GM18520 (cell line): Measurements from ENCODE around the gene REEP5.
A peak's percentile ranks its signal among the peaks of the same experiment; 100 is the strongest.
"Not testable (repeated sequence)": the region's sequence is repeated elsewhere in the genome, so short reads cannot be mapped to it uniquely, and the experiment has no call there.

Experiments
- ATAC-seq: cut with Tn5 transposase; IDR thresholded peaks from one replicate; pipeline ENCODE4 v1.9.1; 2021; ENCODE audit not compliant: unreplicated experiment

The REEP5 gene

GRCh38 chr5:112921833-112922817 is at the start of gene REEP5:
TSS of gene REEP5 (minus strand) at chr5:112922227. CDS start at chr5:112922190, 37 bp downstream.
- peak; percentile 59 for ATAC-seq

DNA sequence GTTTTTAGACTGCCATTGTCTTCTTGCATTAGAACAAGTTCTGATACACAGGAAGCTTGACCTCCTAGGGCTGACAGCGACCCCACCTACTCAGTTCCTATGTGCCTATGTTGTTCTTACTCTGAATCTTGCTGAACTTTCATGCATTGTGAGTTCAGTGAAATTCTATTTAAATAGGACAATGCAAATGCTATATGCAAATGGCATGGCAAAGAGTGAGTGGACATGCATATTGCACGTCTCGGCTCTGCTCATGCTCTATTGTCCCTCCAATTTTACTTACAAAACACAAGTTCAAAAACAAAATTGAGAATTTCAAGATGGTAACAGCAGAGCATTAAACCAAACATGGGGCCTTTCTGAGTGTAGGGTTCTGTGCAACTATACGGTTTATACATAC is 49.2 kb upstream of the REEP5 start:
- ATAC-seq = no peak

DNA sequence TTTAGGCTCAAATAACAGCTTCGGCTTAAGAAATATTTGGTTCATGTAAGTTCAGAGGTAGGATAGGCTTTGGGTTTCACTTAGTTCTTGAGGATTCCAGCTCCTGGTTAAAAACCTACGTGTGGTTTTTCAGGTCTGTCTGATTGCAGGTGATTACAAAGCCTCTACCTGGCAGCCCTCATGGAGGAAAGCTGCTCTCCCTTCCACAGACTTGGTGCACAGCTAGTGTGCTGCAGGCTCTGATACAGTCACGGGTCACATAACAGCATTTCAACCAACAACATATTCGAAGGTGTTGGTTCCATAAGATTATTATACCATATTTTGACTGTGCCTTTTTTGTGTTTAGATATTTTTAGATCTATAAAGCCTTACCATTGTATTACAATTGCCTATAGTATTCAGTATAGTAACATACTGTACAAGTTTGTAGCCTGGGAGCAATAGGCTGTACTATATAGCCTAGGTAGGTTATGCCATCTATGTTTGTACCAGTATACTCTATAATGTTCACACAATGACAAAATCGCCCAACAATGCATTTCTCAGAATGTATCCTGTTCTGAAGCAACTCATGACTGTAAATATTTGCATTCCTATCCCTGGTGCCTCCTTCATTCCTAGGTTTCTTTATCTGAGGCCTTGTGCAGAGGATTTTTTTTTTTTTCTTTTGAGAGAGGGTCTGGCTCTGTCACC is 46.5 kb upstream of the REEP5 start:
- no peak for ATAC-seq

DNA sequence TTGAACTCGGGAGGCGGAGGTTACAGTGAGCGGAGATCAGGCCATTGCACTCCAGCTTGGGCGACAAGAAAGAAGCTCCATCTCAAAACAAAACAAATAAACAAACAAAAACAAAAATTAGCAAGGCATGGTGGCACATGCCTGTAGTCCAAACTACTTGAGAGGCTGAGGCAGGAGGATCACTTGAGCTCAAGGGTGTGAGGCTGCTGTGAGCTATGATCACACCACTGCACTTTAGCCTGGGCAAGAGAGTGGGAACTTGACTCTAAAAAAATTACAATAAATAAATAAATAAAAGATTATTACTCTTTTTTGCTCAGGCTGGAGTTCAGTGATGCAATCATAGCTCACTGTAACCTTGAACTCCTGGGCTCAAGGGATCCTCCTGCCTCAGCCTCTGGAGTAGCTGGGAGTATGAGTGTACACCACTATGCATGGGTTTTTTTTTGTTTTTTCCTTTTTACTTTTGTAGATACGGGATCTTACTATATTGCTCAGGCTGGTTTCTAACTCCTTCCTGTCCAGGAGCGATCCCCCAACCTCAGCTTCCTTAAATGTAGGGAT is 45.6 kb upstream of the REEP5 start:
- no peak for ATAC-seq

DNA sequence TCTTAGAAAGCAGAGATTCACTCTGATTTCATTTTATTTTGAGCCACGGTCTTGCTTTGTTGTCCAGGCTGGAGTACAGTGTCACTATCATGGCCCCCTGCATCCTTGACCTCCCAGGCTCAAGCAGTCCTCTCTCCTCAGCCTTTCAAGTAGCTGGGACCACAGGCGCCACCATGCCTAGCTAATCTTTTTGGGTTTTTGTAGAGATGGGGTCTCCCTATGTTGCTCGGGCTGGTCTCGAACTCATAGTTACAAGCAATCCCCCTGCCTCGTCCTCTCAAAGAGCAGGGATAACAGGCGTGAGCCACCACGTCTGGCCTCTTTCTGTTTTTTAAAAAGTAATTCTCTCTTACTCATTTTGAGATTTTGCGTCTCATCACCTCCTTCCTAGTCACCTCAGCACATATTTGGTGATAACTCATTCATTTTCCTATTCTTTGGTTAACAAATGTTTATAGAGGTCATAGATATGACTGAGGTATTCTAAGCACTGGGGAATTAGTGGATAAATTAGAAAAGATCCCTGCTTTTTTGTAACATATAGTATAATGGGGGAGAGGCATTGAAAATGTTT is 43.8 kb upstream of the REEP5 start:
- ATAC-seq = no peak

DNA sequence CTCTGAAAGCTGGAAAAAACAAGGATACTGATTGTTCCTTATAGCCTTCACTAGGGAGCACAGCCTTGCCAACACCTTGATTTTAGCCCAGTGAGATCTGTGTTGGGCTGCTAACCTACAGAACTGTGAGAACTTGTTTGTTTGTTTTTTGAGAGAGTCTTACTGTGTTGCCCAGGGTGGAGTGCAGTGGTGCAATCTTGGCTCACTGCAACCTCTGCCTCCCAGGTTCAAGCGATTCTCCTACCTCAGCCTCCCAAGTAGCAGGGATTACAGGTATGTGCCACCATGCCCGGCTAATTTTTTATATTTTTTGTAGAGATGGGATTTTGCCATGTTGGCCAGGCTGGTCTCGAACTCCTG is 41.3 kb upstream of the REEP5 start:
- not testable (repeated sequence) for ATAC-seq

DNA sequence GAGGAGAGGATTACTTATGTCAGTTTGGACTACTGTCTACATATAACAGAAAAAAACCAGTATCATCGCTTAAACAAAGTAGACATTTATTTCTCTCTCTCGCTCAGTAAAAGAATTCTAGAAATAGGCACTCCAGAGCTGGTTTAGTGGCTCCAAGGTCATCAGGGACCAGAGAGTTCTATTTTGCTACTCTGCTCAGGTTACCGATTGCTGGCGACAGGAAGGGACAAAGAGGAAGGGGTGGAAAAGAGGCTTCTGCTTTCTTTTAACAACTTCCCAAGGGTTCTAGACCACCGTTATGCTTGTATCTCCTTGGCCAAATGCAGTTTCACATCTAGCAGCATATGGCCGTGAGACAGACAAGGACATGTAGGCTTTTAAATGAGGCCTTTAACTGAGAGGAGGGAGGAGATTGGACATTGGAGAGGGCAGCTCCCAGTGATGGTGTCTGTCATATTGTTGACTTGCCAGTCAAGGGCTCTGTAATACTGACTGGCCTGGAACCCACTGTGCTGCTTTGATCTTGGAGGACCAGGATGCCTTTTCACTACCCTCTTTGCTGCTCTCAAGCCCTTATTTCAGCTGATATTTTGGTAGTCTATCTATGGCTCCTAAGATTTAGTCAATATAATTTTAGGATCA is 39.0 kb upstream of the REEP5 start:
- ATAC-seq = no peak

GRCh38 chr5:112960315-112960714 is 38.3 kb upstream of the REEP5 start:
- no peak for ATAC-seq

GRCh38 chr5:112959872-112960271 is 37.8 kb upstream of the REEP5 start:
- ATAC-seq = not testable (repeated sequence)

DNA sequence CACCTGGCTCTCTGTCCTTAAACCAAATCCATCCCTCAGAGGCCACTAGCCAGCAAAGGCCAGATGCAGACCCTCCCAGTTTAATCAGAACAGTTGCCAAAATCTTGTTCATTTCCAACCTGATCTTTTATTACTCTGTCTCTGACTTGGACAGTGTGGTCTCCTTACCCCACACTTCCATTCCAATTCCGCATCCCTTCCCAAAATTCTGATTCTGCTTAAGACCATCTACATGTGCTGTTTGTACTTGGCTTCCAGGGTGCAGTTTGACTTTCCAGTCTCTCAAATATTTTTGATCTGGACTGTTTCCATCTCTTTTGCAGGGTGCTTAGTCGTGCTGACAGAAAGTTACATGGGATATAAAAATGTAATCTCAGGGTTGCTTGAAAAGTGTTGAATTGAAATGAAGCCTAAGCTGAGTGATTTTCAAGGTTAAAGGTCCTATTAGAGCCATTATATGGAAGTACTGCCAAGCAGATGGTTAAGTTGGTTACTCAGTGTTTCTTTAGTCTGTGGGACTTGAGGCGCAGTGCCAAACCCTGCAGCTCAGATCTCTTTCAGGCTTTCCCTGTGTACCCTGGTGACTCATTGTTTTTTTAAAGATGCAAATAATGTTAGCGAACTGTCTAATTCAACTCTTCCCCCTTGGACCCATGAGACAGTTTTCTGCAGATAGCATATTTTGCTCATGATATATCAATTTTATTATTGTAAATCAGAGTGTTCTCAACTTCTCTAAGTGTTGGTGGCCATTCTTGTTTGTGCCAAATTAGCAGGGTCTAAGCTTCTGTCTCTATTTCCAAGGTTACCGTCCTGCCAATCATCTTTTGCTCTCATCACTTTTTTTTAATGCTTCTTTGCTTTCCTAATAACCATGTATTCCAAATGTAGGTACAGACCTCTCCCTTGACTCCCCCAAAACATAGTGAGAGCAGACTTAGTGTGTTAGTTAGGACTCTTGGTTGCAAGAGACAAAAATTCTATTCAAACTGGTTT is 36.4 kb upstream of the REEP5 start:
- peak; percentile 93 for ATAC-seq

DNA sequence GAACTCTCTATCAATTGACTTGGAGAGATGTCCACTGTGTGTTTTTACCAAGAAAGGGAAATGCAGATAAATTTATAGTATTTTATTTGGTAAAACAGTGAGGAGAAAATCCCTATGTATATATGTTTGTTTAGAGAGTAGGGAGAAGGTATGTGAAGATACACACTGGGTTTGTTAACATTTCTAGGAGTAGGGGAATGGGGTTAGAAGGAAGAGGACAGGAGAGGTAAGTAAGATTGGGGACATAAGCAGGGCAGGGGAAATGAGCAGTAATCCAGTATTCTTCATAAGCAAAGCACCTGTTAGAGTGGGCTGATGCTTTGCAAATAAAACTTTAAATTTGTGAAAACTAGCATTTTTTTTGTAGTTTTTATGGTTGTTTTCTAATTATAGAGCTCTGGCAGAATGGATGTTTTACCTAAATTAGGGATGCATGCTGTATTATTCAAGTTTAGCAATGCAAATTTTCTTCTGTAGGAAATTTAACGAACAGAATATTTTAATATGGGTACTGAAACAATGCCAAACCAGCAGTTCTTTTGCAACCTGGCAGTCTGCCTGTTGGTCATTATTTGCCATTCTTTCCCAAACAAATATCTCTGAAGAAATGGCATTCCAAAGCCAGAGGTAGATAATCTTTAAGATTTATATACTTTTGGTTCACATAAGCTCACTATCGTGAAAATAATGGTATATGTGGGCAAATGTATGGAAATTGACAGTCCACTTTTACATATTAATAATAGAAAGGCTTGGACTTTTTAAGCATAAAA is 35.2 kb upstream of the REEP5 start:
- ATAC-seq = no peak

DNA sequence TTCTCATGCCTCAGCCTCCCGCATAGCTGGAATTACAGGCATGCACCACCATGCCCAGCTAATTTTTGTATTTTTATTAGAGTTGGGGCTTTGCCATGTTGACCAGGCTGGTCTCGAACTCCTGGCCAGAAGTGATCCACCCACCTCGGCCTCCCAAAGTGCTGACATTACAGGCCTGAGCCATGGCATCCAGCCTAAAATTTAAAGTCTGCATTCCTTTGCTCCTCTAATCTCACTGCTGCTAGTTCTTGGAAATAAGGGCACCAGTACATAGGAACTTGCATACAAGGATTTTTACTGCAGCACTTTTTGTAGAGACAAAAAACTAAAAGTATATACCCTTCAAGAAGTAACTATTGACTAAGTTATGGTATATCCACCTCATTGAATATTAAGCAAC is 34.6 kb upstream of the REEP5 start:
- ATAC-seq = no peak

- ATAC-seq = peak; percentile 94
Measured at GRCh38 chr5:112951124-112951702, 29.2 kb upstream of the REEP5 start.

- no peak for ATAC-seq
Measured at GRCh38 chr5:112948458-112948857, 26.4 kb upstream of the REEP5 start.

- no peak for ATAC-seq
Measured at GRCh38 chr5:112940670-112941069, 18.6 kb upstream of the REEP5 start.

DNA sequence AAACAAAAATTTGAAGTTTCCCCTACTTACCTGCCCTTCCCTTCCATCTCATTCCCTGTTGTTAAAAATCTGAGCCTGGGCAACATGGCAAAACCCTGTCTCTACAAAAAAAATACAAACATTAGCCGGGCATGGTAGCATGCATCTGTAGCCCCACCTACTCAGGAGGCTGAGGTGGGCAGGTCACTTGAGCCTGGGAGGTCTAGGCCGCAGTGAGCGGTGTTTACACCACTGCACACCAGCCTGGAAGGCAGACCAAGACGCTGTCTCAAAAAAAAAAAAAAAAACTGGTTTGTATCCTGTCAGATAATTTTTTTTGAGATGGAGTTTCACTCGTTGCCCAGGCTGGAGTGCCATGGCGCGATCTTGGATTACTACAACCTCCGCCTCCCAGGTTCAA is 16.3 kb upstream of the REEP5 start:
- ATAC-seq = no peak

DNA sequence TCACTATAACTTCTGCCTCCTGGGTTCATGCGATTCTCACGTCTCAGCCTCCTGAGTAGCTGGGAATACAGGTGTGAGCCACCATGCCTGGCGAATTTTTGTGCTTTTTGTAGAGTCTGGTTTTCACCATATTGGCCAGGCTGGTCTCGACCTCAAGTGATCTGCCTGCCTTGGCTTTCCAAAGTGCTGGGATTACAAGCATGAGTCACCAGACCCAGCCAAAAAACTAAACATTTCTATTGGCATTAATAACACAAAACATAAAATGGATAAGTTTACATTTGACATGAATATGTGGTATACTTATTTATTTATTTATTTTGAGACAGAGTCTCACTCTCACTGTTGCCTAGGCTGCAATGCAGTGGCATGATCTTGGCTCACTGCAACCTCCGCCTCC is 13.6 kb upstream of the REEP5 start:
- no peak for ATAC-seq

DNA sequence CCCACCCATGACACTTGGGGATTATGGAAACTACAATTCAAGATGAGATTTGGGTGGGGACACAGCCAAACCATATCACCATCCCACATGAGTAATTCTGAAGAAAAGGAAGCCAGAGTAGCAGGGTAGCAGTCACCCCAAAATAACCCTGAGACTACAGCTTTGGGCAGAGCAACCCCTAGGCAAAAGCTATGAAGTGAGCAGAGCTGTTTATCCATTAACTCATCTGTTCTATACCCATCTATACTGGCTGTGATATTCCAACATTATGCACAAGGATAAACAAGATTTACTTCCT is 12.3 kb upstream of the REEP5 start:
- no peak for ATAC-seq
